Stimulated activated CD8-positive, alpha-beta memory T cell treated with anti-CD3 and anti-CD28 coated beads, Interleukin-7, amount 100 ng/mL, for 24 hours (primary cell): ENCODE data around the gene APOH.

Experiments
- DNase-seq: peaks from one replicate; pipeline ENCODE4 v3.0.0-alpha.2; 2020; ENCODE audit warnings: low read depth

APOH gene

GRCh38 chr17:66234611-66235010, 5.4 kb upstream of the APOH start:
- DNase-seq: no peak

GRCh38 chr17:66233023-66233753, 4.0 kb upstream of the APOH start:
- DNase-seq: no peak

- DNase-seq: no peak
Observed at GRCh38 chr17:66230922-66231591, 1.8 kb upstream of the APOH start.

- no peak for DNase-seq
Observed at GRCh38 chr17:66229783-66230538, 746 bp upstream of the APOH start.

- no peak for DNase-seq
Observed at GRCh38 chr17:66227212-66228045, 1.8 kb downstream of the APOH start.

- no peak for DNase-seq
Observed at GRCh38 chr17:66222798-66223350, 6.3 kb downstream of the APOH start.

- no peak for DNase-seq
Observed at GRCh38 chr17:66221755-66222530, 7.3 kb downstream of the APOH start.

GRCh38 chr17:66221343-66221742, 7.9 kb downstream of the APOH start:
- no peak for DNase-seq

- DNase-seq: no peak
Observed at GRCh38 chr17:66220079-66220835, 9.0 kb downstream of the APOH start.

- DNase-seq: no peak
Observed at GRCh38 chr17:66215529-66215911, 13.7 kb downstream of the APOH start.

- DNase-seq: no peak
Observed at GRCh38 chr17:66214884-66215528, 14.2 kb downstream of the APOH start.

GRCh38 chr17:66211047-66211810, 18.0 kb downstream of the APOH start:
- DNase-seq: no peak

- DNase-seq: no peak
Observed at GRCh38 chr17:66210208-66210574, 19.0 kb downstream of the APOH start.

- DNase-seq: no peak
Observed at GRCh38 chr17:66207936-66208335, 21.3 kb downstream of the APOH start.

- DNase-seq: no peak
Observed at GRCh38 chr17:66203274-66204015, 25.8 kb downstream of the APOH start.

- no peak for DNase-seq
Observed at GRCh38 chr17:66200685-66201092, 28.5 kb downstream of the APOH start.

- DNase-seq: no peak
Observed at GRCh38 chr17:66198242-66198641, 31.0 kb downstream of the APOH start.

GRCh38 chr17:66192378-66192687, 36.9 kb downstream of the APOH start:
- DNase-seq: no peak
